ENCODE measurements around the gene HLA-DPB1. TPM values are rescaled to one million over a fixed set of nuclear protein-coding genes. Genes with fewer than 3 reads are reported as not detected.

HLA-DPB1 gene
- total RNA-seq, 1 donor from 2014 or later, result 10.5 TPM

GRCh38 chr6:33105386-33105785, 29.6 kb downstream of the HLA-DPB1 start:
- no peak for ATAC-seq

- peak; percentile 94 for ATAC-seq
Measured at GRCh38 chr6:33105916-33106871, 30.4 kb downstream of the HLA-DPB1 start.

- ATAC-seq, result no peak
Measured at GRCh38 chr6:33107641-33108040, 31.9 kb downstream of the HLA-DPB1 start.

- ATAC-seq, result no peak
Measured at GRCh38 chr6:33108307-33108706, 32.5 kb downstream of the HLA-DPB1 start.

- peak; percentile 87 for ATAC-seq
Measured at GRCh38 chr6:33112148-33112547, 36.4 kb downstream of the HLA-DPB1 start.

GRCh38 chr6:33113755-33114154, 38.0 kb downstream of the HLA-DPB1 start:
- no peak for ATAC-seq

GRCh38 chr6:33114406-33114805, 38.6 kb downstream of the HLA-DPB1 start:
- no peak for ATAC-seq

GRCh38 chr6:33116417-33116816, 40.6 kb downstream of the HLA-DPB1 start:
- no peak for ATAC-seq

- no peak for ATAC-seq
Measured at GRCh38 chr6:33116841-33117711, 41.3 kb downstream of the HLA-DPB1 start.

- ATAC-seq, result no peak
Measured at GRCh38 chr6:33117811-33118277, 42.1 kb downstream of the HLA-DPB1 start.

GRCh38 chr6:33118525-33119123, 42.8 kb downstream of the HLA-DPB1 start:
- ATAC-seq, result peak; percentile 53

- no peak for ATAC-seq
Measured at GRCh38 chr6:33120001-33120400, 44.2 kb downstream of the HLA-DPB1 start.

- ATAC-seq, result peak; percentile 54
Measured at GRCh38 chr6:33123181-33123580, 47.4 kb downstream of the HLA-DPB1 start.

GRCh38 chr6:33123732-33124524, 48.1 kb downstream of the HLA-DPB1 start:
- ATAC-seq, result peak; percentile 67

- no peak for ATAC-seq
Measured at GRCh38 chr6:33124525-33124901, 48.7 kb downstream of the HLA-DPB1 start.

GRCh38 chr6:33124947-33125346, 49.2 kb downstream of the HLA-DPB1 start:
- ATAC-seq, result no peak

- ATAC-seq, result peak; percentile 59
Measured at GRCh38 chr6:33126101-33126714, 50.4 kb downstream of the HLA-DPB1 start.

GRCh38 chr6:33128318-33128717, 52.5 kb downstream of the HLA-DPB1 start:
- ATAC-seq, result no peak

GRCh38 chr6:33132081-33132524, 56.3 kb downstream of the HLA-DPB1 start:
- no peak for ATAC-seq

- no peak for ATAC-seq
Measured at GRCh38 chr6:33136310-33136900, 60.6 kb downstream of the HLA-DPB1 start.

Measured in esophagus mucosa (tissue), 1 donor.